CD14-positive monocyte (primary cell): ENCODE measurements around the gene EEIG2. TPM values are rescaled to one million over a fixed set of nuclear protein-coding genes. Genes with fewer than 3 reads are reported as not detected.

Source experiments
- DNase-seq, 3 donors: peaks; one replicate each; pipeline ENCODE4 v3.0.0-alpha.2; 2011 to 2022
- H2AFZ ChIP-seq: 2 replicates; pipeline ENCODE4 v1.6.0; 2012; ENCODE audit warnings: mild to moderate bottlenecking, low read depth, low read length, inconsistent platforms; ENCODE audit not compliant: insufficient read depth, poor library complexity, severe bottlenecking
- H3K27ac ChIP-seq, 2 donors: 1 replicate in 1 of 2; 2 replicates in 1 of 2; pipeline ENCODE4 v1.5.1; 2012 to 2013; ENCODE audit warnings: low read length in 2 of 2, control low read depth in 1 of 2, inconsistent platforms in 1 of 2, low read depth in 1 of 2, mild to moderate bottlenecking in 1 of 2
- H3K27me3 ChIP-seq, 2 donors: one replicate each; pipeline versions ENCODE4 v1.6.0 to v1.6.1; 2011 to 2013; ENCODE audit warnings: low read length in 2 of 2; ENCODE audit not compliant: control insufficient read depth in 2 of 2, insufficient read depth in 2 of 2
- H3K36me3 ChIP-seq, 2 donors: replicated peaks in 1 of 2; 1 replicate in 1 of 2; 2 replicates in 1 of 2; pipeline versions ENCODE4 v1.5.1 to v1.6.1; 2012 to 2013; ENCODE audit warnings: low read length in 2 of 2, control low read depth in 1 of 2, inconsistent platforms in 1 of 2, mild to moderate bottlenecking in 1 of 2; ENCODE audit not compliant: insufficient read depth in 2 of 2, control insufficient read depth in 1 of 2
- H3K4me1 ChIP-seq, 2 donors: 1 replicate in 1 of 2; 2 replicates in 1 of 2; pipeline versions ENCODE4 v1.5.1 to v1.6.1; 2012 to 2013; ENCODE audit warnings: low read length in 2 of 2, control low read depth in 1 of 2, inconsistent platforms in 1 of 2, mild to moderate bottlenecking in 1 of 2, moderate library complexity in 1 of 2; ENCODE audit not compliant: insufficient read depth in 2 of 2, control insufficient read depth in 1 of 2
- H3K4me2 ChIP-seq: replicated peaks from 2 replicates; pipeline ENCODE3; 2012; ENCODE audit warnings: low read length, moderate library complexity, mild to moderate bottlenecking; ENCODE audit not compliant: poor library complexity, severe bottlenecking; ENCODE audit errors: extremely low read depth
- H3K4me3 ChIP-seq, 3 experiments: fragments of 200-600 bp in 1 of 3; sonication (generic) in 1 of 3; replicated peaks in 1 of 3; 1 replicate in 2 of 3; 2 replicates in 1 of 3; pipeline ENCODE4 v1.5.1; 2011 to 2013; ENCODE audit warnings: low read length in 3 of 3, mild to moderate bottlenecking in 3 of 3, control low read depth in 2 of 3, low read depth in 2 of 3, inconsistent platforms in 1 of 3, moderate library complexity in 1 of 3
- H3K79me2 ChIP-seq: 2 replicates; pipeline ENCODE4 v1.6.0; 2012; ENCODE audit warnings: mild to moderate bottlenecking, control low read depth, inconsistent platforms, low read length, moderate library complexity; ENCODE audit not compliant: insufficient read depth
- H3K9ac ChIP-seq: 2 replicates; pipeline ENCODE4 v1.6.0; 2017; ENCODE audit warnings: low read length, mild to moderate bottlenecking; ENCODE audit not compliant: insufficient read depth, poor library complexity, severe bottlenecking
- H3K9me3 ChIP-seq, 2 donors: replicated peaks in 1 of 2; 1 replicate in 1 of 2; 2 replicates in 1 of 2; pipeline versions ENCODE4 v1.5.1 to v1.6.1; 2012 to 2013; ENCODE audit warnings: low read length in 2 of 2, control low read depth in 1 of 2; ENCODE audit not compliant: control insufficient read depth in 1 of 2, insufficient read depth in 1 of 2
- H4K20me1 ChIP-seq: 2 replicates; pipeline ENCODE4 v1.6.0; 2012; ENCODE audit warnings: mild to moderate bottlenecking, low read length, control low read depth, moderate library complexity; ENCODE audit not compliant: insufficient read depth
- H3K27ac Mint-ChIP-seq, 7 donors: one replicate each; pipeline ENCODE4 v1.8.0; 2020; ENCODE audit warnings: mild to moderate bottlenecking in 7 of 7, mixed read lengths in 7 of 7, moderate library complexity in 6 of 7, inconsistent platforms in 2 of 7
- H3K27me3 Mint-ChIP-seq, 3 donors: one replicate each; pipeline ENCODE4 v1.8.0; 2021 to 2022; ENCODE audit warnings: low read depth in 3 of 3, mild to moderate bottlenecking in 3 of 3, mixed read lengths in 3 of 3, moderate library complexity in 3 of 3, inconsistent platforms in 1 of 3
- H3K36me3 Mint-ChIP-seq, 2 donors: one replicate each; pipeline ENCODE4 v1.8.0; 2020; ENCODE audit warnings: mixed read lengths in 2 of 2, inconsistent platforms in 1 of 2, mild to moderate bottlenecking in 1 of 2
- H3K4me1 Mint-ChIP-seq: one replicate; pipeline ENCODE4 v1.8.0; 2020; ENCODE audit warnings: mild to moderate bottlenecking, mixed read lengths
- H3K4me3 Mint-ChIP-seq, 2 donors: one replicate each; pipeline ENCODE4 v1.8.0; 2020; ENCODE audit warnings: mild to moderate bottlenecking in 2 of 2, mixed read lengths in 2 of 2, moderate library complexity in 1 of 2
- H3K9me3 Mint-ChIP-seq, 7 donors: one replicate each; pipeline ENCODE4 v1.8.0; 2020 to 2022; ENCODE audit warnings: mixed read lengths in 7 of 7, mild to moderate bottlenecking in 6 of 7, moderate library complexity in 6 of 7, inconsistent platforms in 2 of 7
- CTCF ChIP-seq: fragments of 200-600 bp; IDR thresholded peaks from one replicate; pipeline ENCODE4 v1.8.0; 2022; ENCODE audit warnings: antibody characterized with exemption, mild to moderate bottlenecking
- WGBS: methylation state at CpG from one replicate; pipeline ENCODE4 v1.1.5; 2013; ENCODE audit warnings: missing lambda C conversion rate; ENCODE audit not compliant: insufficient coverage; 5-methylcytosine and 5-hydroxymethylcytosine counted together
- intact Hi-C, 2 donors: fragments of 100-400 bp; cut with micrococcal nuclease; formaldehyde crosslinking; loops; one replicate each; pipeline versions ENCODE4 v1.15.0 to v1.15.1; 2023
- polyA plus RNA-seq, 3 donors: library from polyadenylated mRNA; depleted of rRNA in 1 of 3; unstranded in 2 of 3; stranded (reverse) in 1 of 3; fragments of 300-500 nt in 2 of 3; fragments of >200 nt in 1 of 3; fragmentation: Illumina TruSeq in 2 of 3; gene quantifications; 1 replicate in 2 of 3; 2 replicates in 1 of 3; pipeline ENCODE4 v1.2.3, GENCODE V29; 2012 to 2021

EEIG2 gene
- polyA plus RNA-seq, 3 donors: 1.4 to 8.4 (median 4.3) TPM

- peak overlapping the region in 6 of 7 donors; percentile 18 to 95 (median 83) for H3K27ac Mint-ChIP-seq
- WGBS: 71% methylated on average over 4 of the region's 4 CpGs
Observed at GRCh38 chr1:108583757-108584427, 24.0 kb downstream of the EEIG2 start.

GRCh38 chr1:108584428-108584856, 24.5 kb downstream of the EEIG2 start:
- DNase-seq: peak; percentile 35 to 82 (median 77)
- TF ChIP-seq CTCF: no peak
- no peaks in the 10 kb centered on the region for H3K27me3 ChIP-seq
- peak overlapping the region in 1 of 2 donors; percentile 77 for H3K27ac ChIP-seq
- H3K79me2 ChIP-seq: peaks cover 90% of the 10 kb centered on the region
- H2AFZ ChIP-seq: no peak overlapping the region
- H4K20me1 ChIP-seq: peaks cover 9% of the 10 kb centered on the region
- H3K36me3 ChIP-seq: no peaks in the 10 kb centered on the region
- intact Hi-C loops: no loop called here
- peaks cover 14 to 15% of the 10 kb centered on the region in 2 donors for H3K36me3 Mint-ChIP-seq
- no CpG with 5 or more reads among the region's 5 CpGs for WGBS
- H3K4me1 Mint-ChIP-seq: peaks cover 47% of the 10 kb centered on the region
- H3K27ac Mint-ChIP-seq: peak overlapping the region; percentile 69 to 95 (median 87)
- H3K9me3 ChIP-seq: peaks cover 0 to 5% of the 10 kb centered on the region in 2 donors
- peaks cover 31 to 41% of the 10 kb centered on the region in 2 donors for H3K4me1 ChIP-seq
- H3K4me3 ChIP-seq: peak overlapping the region in 1 of 3 experiments; percentile 43
- H3K9me3 Mint-ChIP-seq: peaks cover 5 to 16% (median 9%) of the 10 kb centered on the region in 7 donors
- H3K9ac ChIP-seq: peak overlapping the region; percentile 23
- peak overlapping the region; percentile 32 for H3K4me2 ChIP-seq
- H3K27me3 Mint-ChIP-seq: peaks cover 0 to 2% (median 0%) of the 10 kb centered on the region in 3 donors
- peak overlapping the region in 1 of 2 donors; percentile 56 for H3K4me3 Mint-ChIP-seq

More at GRCh38 chr1:108583757-108584427, 24.0 kb downstream of the EEIG2 start:
- Mint-ChIP-seq H3K9me3 (peaks cover 6 to 17% (median 9%) of the 10 kb centered on the region in 7 donors), H3K4me1 (peaks cover 42% of the 10 kb centered on the region), H3K27me3 (no peaks in the 10 kb centered on the region), H3K4me3 (peak overlapping the region in 1 of 2 donors; percentile 33), H3K36me3 (peaks cover 9% of the 10 kb centered on the region in 2 donors)
- no peak for TF ChIP-seq CTCF
- Histone ChIP-seq H3K27ac (peak overlapping the region in 1 of 2 donors; percentile 77), H4K20me1 (peaks cover 9% of the 10 kb centered on the region), H3K9ac (no peak overlapping the region), H2AFZ (no peak overlapping the region), H3K36me3 (no peaks in the 10 kb centered on the region), H3K27me3 (no peaks in the 10 kb centered on the region), H3K4me2 (peak overlapping the region; percentile 32), H3K79me2 (peaks cover 86% of the 10 kb centered on the region), H3K4me3 (no peak overlapping the region), H3K9me3 (peaks cover 0 to 5% of the 10 kb centered on the region in 2 donors), H3K4me1 (peaks cover 31 to 40% of the 10 kb centered on the region in 2 donors)
- intact Hi-C loops: loop anchor here in 1 of 2 donors (1.0 kb wide), 1 partner anchor 7 kb away; no protein-coding TSS in a partner anchor
- DNase-seq: peak in 1 of 3 donors; percentile 15
